HCEC 1CT (cell line): ENCODE measurements around the gene CCDC107.

Experiments
- DNase-seq: peaks from one replicate; pipeline ENCODE4 v3.0.0-alpha.2; 2017

Gene CCDC107

GRCh38 chr9:35664531-35665470, 6.7 kb downstream of the CCDC107 start, which contains the start of gene ARHGEF39:
ARHGEF39 (minus strand) TSS chr9:35665195; CDS start chr9:35665169, 26 bp downstream.
- peak; percentile 83 for DNase-seq

- DNase-seq: no peak
Observed at GRCh38 chr9:35665471-35665818, 7.4 kb downstream of the CCDC107 start.

- no peak for DNase-seq
Observed at GRCh38 chr9:35666045-35666444, 8.0 kb downstream of the CCDC107 start.

- no peak for DNase-seq
Observed at GRCh38 chr9:35666549-35666948, 8.5 kb downstream of the CCDC107 start.

GRCh38 chr9:35667939-35668338, 9.8 kb downstream of the CCDC107 start:
- no peak for DNase-seq

- peak; percentile 70 for DNase-seq
Observed at GRCh38 chr9:35669331-35670145, 11.4 kb downstream of the CCDC107 start.

- no peak for DNase-seq
Observed at GRCh38 chr9:35673132-35674024, 15.3 kb downstream of the CCDC107 start, which contains the start of gene CA9. CA9 (plus strand) TSS chr9:35673928; CDS start chr9:35673960, 32 bp downstream.

GRCh38 chr9:35674025-35674361, 15.9 kb downstream of the CCDC107 start:
- no peak for DNase-seq

- DNase-seq: no peak
Observed at GRCh38 chr9:35675204-35675603, 17.1 kb downstream of the CCDC107 start.

- no peak for DNase-seq
Observed at GRCh38 chr9:35675732-35676392, 17.8 kb downstream of the CCDC107 start.

GRCh38 chr9:35679091-35679490, 21.0 kb downstream of the CCDC107 start:
- no peak for DNase-seq

DNA sequence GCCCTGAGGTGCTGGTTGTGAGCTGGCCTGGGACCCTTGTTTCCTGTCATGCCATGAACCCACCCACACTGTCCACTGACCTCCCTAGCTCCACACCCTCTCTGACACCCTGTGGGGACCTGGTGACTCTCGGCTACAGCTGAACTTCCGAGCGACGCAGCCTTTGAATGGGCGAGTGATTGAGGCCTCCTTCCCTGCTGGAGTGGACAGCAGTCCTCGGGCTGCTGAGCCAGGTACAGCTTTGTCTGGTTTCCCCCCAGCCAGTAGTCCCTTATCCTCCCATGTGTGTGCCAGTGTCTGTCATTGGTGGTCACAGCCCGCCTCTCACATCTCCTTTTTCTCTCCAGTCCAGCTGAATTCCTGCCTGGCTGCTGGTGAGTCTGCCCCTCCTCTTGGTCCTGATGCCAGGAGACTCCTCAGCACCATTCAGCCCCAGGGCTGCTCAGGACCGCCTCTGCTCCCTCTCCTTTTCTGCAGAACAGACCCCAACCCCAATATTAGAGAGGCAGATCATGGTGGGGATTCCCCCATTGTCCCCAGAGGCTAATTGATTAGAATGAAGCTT, 21.8 kb downstream of the CCDC107 start:
- no peak for DNase-seq

GRCh38 chr9:35680331-35681105, 22.4 kb downstream of the CCDC107 start:
- no peak for DNase-seq

DNA sequence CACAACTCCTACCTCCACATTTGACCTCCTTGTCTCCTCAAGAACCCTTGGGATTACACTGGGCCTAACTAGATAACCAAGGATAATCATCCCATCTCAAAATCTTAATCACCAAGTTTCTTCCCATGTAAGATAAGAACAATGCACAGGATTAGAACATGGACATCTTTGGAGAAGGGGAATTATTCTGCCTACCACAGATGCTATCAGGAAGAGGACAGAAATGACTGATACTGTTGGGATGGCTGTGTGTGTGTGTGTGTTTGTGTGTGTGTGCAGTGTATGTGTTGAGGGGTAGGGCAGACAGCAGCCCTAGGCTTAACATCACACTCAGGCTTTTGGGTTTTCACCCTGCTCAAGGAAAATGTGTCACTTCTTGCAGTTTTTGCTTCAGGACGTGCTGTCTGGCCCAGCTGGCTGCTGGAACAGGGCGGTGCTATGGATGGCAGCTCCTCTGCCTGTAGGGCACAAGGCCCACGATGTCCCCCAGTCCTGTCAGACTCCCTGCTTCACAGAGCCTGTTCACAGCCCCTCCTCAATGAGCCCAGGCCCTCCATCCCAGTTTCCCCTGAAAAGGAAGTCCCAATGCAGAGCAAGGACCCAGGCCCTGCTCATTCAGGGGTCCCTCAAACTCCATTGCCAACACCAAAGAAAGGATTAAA, 23.4 kb downstream of the CCDC107 start:
- no peak for DNase-seq

DNA sequence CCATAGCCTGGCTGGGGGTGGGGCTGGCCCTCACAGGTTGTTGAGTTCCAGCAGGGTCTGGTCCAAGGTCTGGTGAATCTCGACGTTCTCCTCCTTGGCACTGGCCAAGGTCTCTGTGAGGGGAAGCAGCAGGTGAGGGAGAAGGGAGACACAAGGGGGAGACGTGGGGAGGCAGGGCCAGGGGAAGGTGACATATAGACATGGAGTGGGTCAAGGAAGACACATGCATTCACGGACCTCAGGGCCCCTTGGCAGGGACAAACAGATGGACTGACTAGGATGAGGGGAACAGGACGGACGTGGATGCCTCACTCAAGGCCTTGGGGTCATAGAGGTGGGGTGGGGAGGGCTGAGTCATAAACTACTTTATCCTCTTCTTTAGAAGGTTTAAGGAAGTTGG, 24.0 kb downstream of the CCDC107 start:
- DNase-seq: peak; percentile 52

- DNase-seq: no peak
Observed at GRCh38 chr9:35682520-35683315, 24.6 kb downstream of the CCDC107 start.

- DNase-seq: no peak
Observed at GRCh38 chr9:35683323-35683722, 25.2 kb downstream of the CCDC107 start.

GRCh38 chr9:35684921-35685320, 26.8 kb downstream of the CCDC107 start:
- DNase-seq: no peak

GRCh38 chr9:35685506-35685905, 27.4 kb downstream of the CCDC107 start:
- no peak for DNase-seq
